B cell (primary cell): ENCODE measurements around the gene ACAP2. TPM values are rescaled to one million over a fixed set of nuclear protein-coding genes. Genes with fewer than 3 reads are reported as not detected.

Experiments
- ATAC-seq: fragments of 200-7000 bp; cut with Tn5 transposase; one replicate; pipeline ENCODE4 v1.10.0; 2021; ENCODE audit warnings: low read depth, mild to moderate bottlenecking, moderate number of reproducible peaks, moderate library complexity
- CTCF ChIA-PET: fragments of 350-600 bp; sonication (Branson Sonifier 250); formaldehyde crosslinking; loops from one replicate; lab custom pipeline; 2021; ENCODE audit warnings: antibody characterized with exemption, inconsistent platforms; lab: Charles Lee
- POLR2A ChIA-PET: fragments of 350-600 bp; sonication (Branson Sonifier 250); formaldehyde crosslinking; loops from one replicate; lab custom pipeline; 2021; ENCODE audit warnings: antibody characterized with exemption; lab: Charles Lee
- DNase-seq: peaks from one replicate; pipeline ENCODE4 v3.0.0; 2013
- H2AFZ ChIP-seq: 2 replicates; pipeline ENCODE4 v1.6.1; 2012; ENCODE audit warnings: mild to moderate bottlenecking, low read depth, low read length; ENCODE audit not compliant: insufficient read depth, poor library complexity, severe bottlenecking
- H3K27ac ChIP-seq, 2 donors: 1 replicate in 1 of 2; 2 replicates in 1 of 2; pipeline ENCODE4 v1.5.1; 2012 to 2013; ENCODE audit warnings: low read length in 2 of 2, mild to moderate bottlenecking in 2 of 2, moderate library complexity in 1 of 2
- H3K27me3 ChIP-seq, 4 experiments: fragments of 200-600 bp in 1 of 4; sonication (generic) in 1 of 4; replicated peaks in 1 of 4; 1 replicate in 2 of 4; 2 replicates in 2 of 4; pipeline versions ENCODE4 v1.6.1 to v1.7.0; 2013 to 2016; ENCODE audit warnings: low read length in 3 of 4, mild to moderate bottlenecking in 2 of 4, mixed read lengths in 1 of 4, moderate library complexity in 1 of 4; ENCODE audit not compliant: insufficient read depth in 4 of 4, control insufficient read depth in 3 of 4; ENCODE audit errors: control extremely low read depth in 1 of 4
- H3K36me3 ChIP-seq, 2 experiments: replicated peaks in 1 of 2; 1 replicate in 1 of 2; 2 replicates in 1 of 2; pipeline versions ENCODE4 v1.6.1 to v1.7.1; 2013; ENCODE audit warnings: low read length in 1 of 2; ENCODE audit not compliant: insufficient read depth in 2 of 2, control insufficient read depth in 1 of 2; ENCODE audit errors: control extremely low read depth in 1 of 2, extremely low read depth in 1 of 2
- H3K4me1 ChIP-seq, 2 donors: fragments of 200-600 bp in 1 of 2; sonication (generic) in 1 of 2; 1 replicate in 1 of 2; 2 replicates in 1 of 2; pipeline versions ENCODE4 v1.5.1 to v1.6.1; 2013 to 2017; ENCODE audit warnings: low read length in 2 of 2; ENCODE audit not compliant: control insufficient read depth in 2 of 2, insufficient read depth in 2 of 2
- H3K4me2 ChIP-seq: replicated peaks from 2 replicates; pipeline ENCODE3; 2012; ENCODE audit warnings: mild to moderate bottlenecking, low read depth, low read length; ENCODE audit not compliant: poor library complexity, severe bottlenecking
- H3K4me3 ChIP-seq, 5 experiments: fragments of 200-600 bp in 1 of 5; sonication (generic) in 1 of 5; 1 replicate in 3 of 5; 2 replicates in 2 of 5; pipeline versions ENCODE4 v1.5.1 to v1.7.0; 2011 to 2016; ENCODE audit warnings: low read length in 4 of 5, mild to moderate bottlenecking in 4 of 5, low read depth in 2 of 5, control low read depth in 1 of 5, moderate library complexity in 1 of 5; ENCODE audit not compliant: insufficient read depth in 1 of 5; ENCODE audit errors: control extremely low read depth in 1 of 5, extremely low read depth in 1 of 5
- H3K79me2 ChIP-seq: fragments of 200-600 bp; sonication (generic); one replicate; pipeline ENCODE4 v1.6.0; 2016; ENCODE audit warnings: low read length; ENCODE audit not compliant: control insufficient read depth, insufficient read depth
- H3K9ac ChIP-seq: fragments of 200-600 bp; sonication (generic); 2 replicates; pipeline ENCODE4 v1.6.1; 2017; ENCODE audit warnings: mild to moderate bottlenecking, low read length, moderate library complexity
- H3K9me3 ChIP-seq, 3 donors: one replicate each; pipeline versions ENCODE4 v1.6.1 to v1.7.1; 2013; ENCODE audit warnings: low read length in 2 of 3; ENCODE audit not compliant: control insufficient read depth in 2 of 3, insufficient read depth in 1 of 3; ENCODE audit errors: control extremely low read depth in 1 of 3
- H4K20me1 ChIP-seq: 2 replicates; pipeline ENCODE4 v1.6.0; 2012; ENCODE audit warnings: mild to moderate bottlenecking, low read length; ENCODE audit not compliant: insufficient read depth, control insufficient read depth, poor library complexity, severe bottlenecking
- H3K27ac Mint-ChIP-seq: one replicate; pipeline ENCODE4 v1.8.0; 2021; ENCODE audit warnings: mixed read lengths
- H3K27me3 Mint-ChIP-seq: one replicate; pipeline ENCODE4 v1.8.0; 2021; ENCODE audit warnings: mixed read lengths
- H3K4me1 Mint-ChIP-seq: one replicate; pipeline ENCODE4 v1.8.0; 2021; ENCODE audit warnings: mixed read lengths
- H3K4me3 Mint-ChIP-seq: one replicate; pipeline ENCODE4 v1.8.0; 2021; ENCODE audit warnings: mixed read lengths
- H3K9me3 Mint-ChIP-seq: one replicate; pipeline ENCODE4 v1.8.0; 2022; ENCODE audit warnings: mixed read lengths; ENCODE audit not compliant: insufficient read depth
- CTCF ChIP-seq: fragments of 200-600 bp; IDR thresholded peaks from one replicate; pipeline ENCODE4 v1.8.0; 2022; ENCODE audit warnings: antibody characterized with exemption, mild to moderate bottlenecking
- EZH2 ChIP-seq: IDR thresholded peaks from 2 replicates; pipeline ENCODE4 v1.6.1; 2012; ENCODE audit warnings: borderline replicate concordance, low read depth, mild to moderate bottlenecking, moderate library complexity, low read length; ENCODE audit not compliant: insufficient read depth, poor library complexity, severe bottlenecking
- WGBS: methylation state at CpG from one replicate; pipeline ENCODE4 v1.1.5; 2013; ENCODE audit warnings: missing lambda C conversion rate; ENCODE audit not compliant: insufficient coverage; 5-methylcytosine and 5-hydroxymethylcytosine counted together
- intact Hi-C: fragments of 100-400 bp; cut with micrococcal nuclease; formaldehyde crosslinking; loops from one replicate; pipeline ENCODE4 v1.10.0; 2022
- polyA plus RNA-seq: library from polyadenylated mRNA; depleted of rRNA; stranded (reverse); fragments of >200 nt; gene quantifications from 2 replicates; pipeline ENCODE4 v1.2.3, GENCODE V29; 2012
- total RNA-seq, 2 donors: library from RNA; stranded (reverse); fragments of 120-200 nt in 1 of 2; gene quantifications; 1 replicate in 1 of 2; 2 replicates in 1 of 2; pipeline versions ENCODE4 v1.2.3 to v1.2.4, GENCODE V29; 2013 to 2022

The ACAP2 gene
- total and polyA plus RNA-seq, 2 donors (not counting 1 experiment from before 2014, with no cell fraction given): 18.6 to 113 TPM

DNA sequence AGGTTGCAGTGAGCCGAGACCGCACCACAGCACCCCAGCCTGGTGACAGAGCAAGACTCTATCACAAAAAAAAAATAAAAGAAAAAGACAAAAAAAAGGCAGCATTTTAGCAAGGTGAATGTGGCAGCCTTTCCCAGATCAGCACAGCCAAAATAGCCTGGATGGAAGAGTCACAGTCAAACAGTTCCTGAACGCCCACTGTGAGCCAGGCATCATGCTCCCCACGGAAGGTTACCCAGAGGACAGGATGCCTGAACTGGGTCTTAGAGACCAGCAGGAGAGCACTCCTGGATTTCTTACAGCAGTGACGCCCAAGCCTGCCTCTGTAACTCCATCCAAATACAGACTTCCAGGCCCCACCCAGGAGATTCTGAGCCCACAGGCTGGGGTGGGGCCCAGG is 176.4 kb downstream of the ACAP2 start:
- H3K4me1 Mint-ChIP-seq: peaks cover 13% of the 10 kb centered on the region
- no peaks in the 10 kb centered on the region for H3K27me3 Mint-ChIP-seq
- DNase-seq (no peak), ATAC-seq (no peak)
- H3K4me1 ChIP-seq: peaks cover 11 to 12% of the 10 kb centered on the region in 2 donors
- H3K27ac ChIP-seq: no peak overlapping the region
- 93% methylated on average over 3 of the region's 5 CpGs for WGBS
- H2AFZ ChIP-seq: no peak overlapping the region
- H3K4me3 ChIP-seq: no peak overlapping the region
- no peak overlapping the region for H3K27ac Mint-ChIP-seq
- intact Hi-C loops: no loop called here
- no peaks in the 10 kb centered on the region for H3K9me3 ChIP-seq
- CTCF ChIA-PET: interaction anchor here (0.6 to 1.0 kb wide), 2 partner anchors 281 to 584 kb away, joined by 4 read pairs; no protein-coding TSS in a partner anchor
- POLR2A ChIA-PET: interaction anchor here (0.6 to 0.8 kb wide), 2 partner anchors 118 to 579 kb away, joined by 3 read pairs; no protein-coding TSS in a partner anchor
- H4K20me1 ChIP-seq: no peaks in the 10 kb centered on the region
- H3K4me3 Mint-ChIP-seq: no peak overlapping the region
- peaks cover 9% of the 10 kb centered on the region for H3K79me2 ChIP-seq
- H3K9me3 Mint-ChIP-seq: no peaks in the 10 kb centered on the region
- no peaks in the 10 kb centered on the region for H3K27me3 ChIP-seq
- no peak overlapping the region for H3K9ac ChIP-seq
- no peaks in the 10 kb centered on the region for H3K36me3 ChIP-seq
- H3K4me2 ChIP-seq: no peak overlapping the region
- TF ChIP-seq CTCF (no peak), EZH2 (no peak)

DNA sequence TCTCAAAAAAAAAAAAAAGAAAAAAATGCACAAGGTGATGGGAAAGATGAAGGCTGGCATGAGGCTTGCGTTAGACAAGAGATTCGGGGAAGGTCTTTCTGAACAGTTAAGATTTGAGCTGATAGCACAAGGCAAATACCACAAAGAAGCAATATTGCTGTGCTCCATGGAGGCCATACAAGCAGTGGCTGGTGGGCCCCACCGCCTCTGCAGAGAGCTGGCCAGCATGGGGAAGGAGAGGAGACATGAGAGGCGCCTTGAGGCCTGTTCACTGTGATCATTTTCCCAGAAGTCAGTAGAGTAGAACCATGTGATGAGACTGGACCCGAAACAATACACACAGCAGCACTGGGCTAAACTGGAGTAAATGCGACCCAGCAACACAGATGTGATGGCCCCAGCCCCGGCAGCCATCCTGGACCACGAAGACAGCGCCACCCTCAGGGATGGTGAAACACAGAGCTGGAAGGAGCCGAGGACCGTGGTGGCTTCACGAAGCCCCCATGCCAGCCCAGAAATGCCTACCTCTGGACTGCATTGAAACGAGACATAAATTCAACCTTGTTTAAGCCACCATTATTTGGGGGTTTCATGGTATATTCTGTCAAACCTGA is 177.3 kb downstream of the ACAP2 start:
- POLR2A ChIA-PET: no interaction called here
- Histone ChIP-seq H3K27ac (no peak overlapping the region), H3K79me2 (peaks cover 9% of the 10 kb centered on the region), H3K27me3 (no peaks in the 10 kb centered on the region), H3K36me3 (no peaks in the 10 kb centered on the region), H2AFZ (no peak overlapping the region), H3K9ac (no peak overlapping the region), H4K20me1 (no peaks in the 10 kb centered on the region), H3K9me3 (no peaks in the 10 kb centered on the region), H3K4me1 (peaks cover 19 to 22% of the 10 kb centered on the region in 2 donors), H3K4me3 (no peak overlapping the region), H3K4me2 (no peak overlapping the region)
- ATAC-seq (no peak), DNase-seq (no peak)
- Mint-ChIP-seq H3K9me3 (no peaks in the 10 kb centered on the region), H3K4me3 (no peak overlapping the region), H3K27ac (no peak overlapping the region), H3K4me1 (peaks cover 18% of the 10 kb centered on the region), H3K27me3 (no peaks in the 10 kb centered on the region)
- no peak for TF ChIP-seq CTCF
- TF ChIP-seq EZH2: no peak
- CTCF ChIA-PET: interaction anchor here (0.7 to 1.9 kb wide), 4 partner anchors 257 to 925 kb away, joined by 3 to 6 read pairs (median 4); partner anchors contain the start of gene LSG1
- 95% methylated on average over 13 of the region's 13 CpGs for WGBS
- intact Hi-C loops: no loop called here
